Pancreas (tissue), 10 donors: Measurements from ENCODE around the gene STRIP1. TPM values are rescaled to one million over a fixed set of nuclear protein-coding genes. Genes with fewer than 3 reads are reported as not detected.

Experiments
- ATAC-seq, 4 donors: fragments of 200-7000 bp; cut with Tn5 transposase; one replicate each; pipeline versions ENCODE4 v1.8.0 to v1.9.1; 2020; ENCODE audit warnings: mild to moderate bottlenecking in 4 of 4, moderate library complexity in 4 of 4
- DNase-seq, 6 donors: peaks; one replicate each; pipeline ENCODE4 v3.0.0-alpha.2; 2020
- FAIRE-seq: peaks from 2 replicates; lab custom pipeline; 2012; peaks lifted over from hg19 to GRCh38; lab: Jason Lieb, UNC
- H3K27ac ChIP-seq, 4 donors: fragments of 200-600 bp; sonication (generic); 1 replicate in 3 of 4; 2 replicates in 1 of 4; pipeline versions ENCODE4 v1.5.0 to v1.8.0; 2020
- H3K27me3 ChIP-seq, 4 donors: fragments of 200-600 bp; one replicate each; pipeline ENCODE4 v1.8.0; 2021
- H3K36me3 ChIP-seq, 3 donors: fragments of 200-600 bp; sonication (generic) in 1 of 3; one replicate each; pipeline versions ENCODE4 v1.5.0 to v1.8.0; 2020 to 2021
- H3K4me1 ChIP-seq, 3 donors: fragments of 200-600 bp; one replicate each; pipeline ENCODE4 v1.8.0; 2021
- H3K4me3 ChIP-seq, 4 donors: fragments of 200-600 bp; sonication (generic) in 2 of 4; one replicate each; pipeline versions ENCODE4 v1.5.0 to v1.8.0; 2020 to 2021
- H3K9me3 ChIP-seq, 4 donors: fragments of 200-600 bp; one replicate each; pipeline ENCODE4 v1.8.0; 2021
- WGBS, 2 donors: extraction: QIAGEN DNeasy Blood & Tissue Kit; methylation state at CpG; one replicate each; pipeline ENCODE4 v1.1.7; 2013; 5-methylcytosine and 5-hydroxymethylcytosine counted together
- intact Hi-C, 3 donors: fragments of 100-400 bp; cut with DNase I; formaldehyde crosslinking; loops; one replicate each; pipeline versions ENCODE4 v1.11.1 to v1.14.2; 2022
- polyA plus RNA-seq, 2 donors: library from polyadenylated mRNA; stranded (reverse); fragments of 200-250 nt; gene quantifications; one replicate each; pipeline ENCODE4 v1.2.3, GENCODE V29; 2013
- total RNA-seq, 6 donors: library from RNA; stranded (reverse); fragmentation: NEBNext Ultra II Directional in 4 of 6; extraction: Animal tissue kit (Norgen Biotek cat#: 25700) in 4 of 6; gene quantifications; one replicate each; pipeline versions ENCODE4 v1.2.1 to v1.2.4, GENCODE V29; 2021 to 2023
- TF ChIP-seq, protein P1 (sequence below), 4 donors: fragments of 200-600 bp; sonication (generic) in 3 of 4; IDR thresholded peaks; one replicate each; pipeline versions ENCODE4 v1.5.0 to v1.8.0; 2021; ENCODE audit warnings: antibody characterized with exemption in 4 of 4
- donor health status: healthy with polysubstance abuse.
- donor health status: DM: no; HTN: no; CAD: no; lungs with moderate emphysema.
- donor health status: DM: no; HTN: no; CAD: no.
- donor health status: control.
- donor health status: control.
- donor health status: Bipolar disorder and iron deficiency.
- donor health status: DM: yes; HTN: yes; CAD: no.
- donor health status: DM: no; HTN: no; CAD: no.
- donor health status: DM: no; HTN: no; CAD: no.
- donor health status: DM: yes; HTN: yes; CAD: no.

Gene STRIP1
- total and polyA plus RNA-seq, 8 donors, result 10.7 to 24.9 (median 14.5) TPM

DNA sequence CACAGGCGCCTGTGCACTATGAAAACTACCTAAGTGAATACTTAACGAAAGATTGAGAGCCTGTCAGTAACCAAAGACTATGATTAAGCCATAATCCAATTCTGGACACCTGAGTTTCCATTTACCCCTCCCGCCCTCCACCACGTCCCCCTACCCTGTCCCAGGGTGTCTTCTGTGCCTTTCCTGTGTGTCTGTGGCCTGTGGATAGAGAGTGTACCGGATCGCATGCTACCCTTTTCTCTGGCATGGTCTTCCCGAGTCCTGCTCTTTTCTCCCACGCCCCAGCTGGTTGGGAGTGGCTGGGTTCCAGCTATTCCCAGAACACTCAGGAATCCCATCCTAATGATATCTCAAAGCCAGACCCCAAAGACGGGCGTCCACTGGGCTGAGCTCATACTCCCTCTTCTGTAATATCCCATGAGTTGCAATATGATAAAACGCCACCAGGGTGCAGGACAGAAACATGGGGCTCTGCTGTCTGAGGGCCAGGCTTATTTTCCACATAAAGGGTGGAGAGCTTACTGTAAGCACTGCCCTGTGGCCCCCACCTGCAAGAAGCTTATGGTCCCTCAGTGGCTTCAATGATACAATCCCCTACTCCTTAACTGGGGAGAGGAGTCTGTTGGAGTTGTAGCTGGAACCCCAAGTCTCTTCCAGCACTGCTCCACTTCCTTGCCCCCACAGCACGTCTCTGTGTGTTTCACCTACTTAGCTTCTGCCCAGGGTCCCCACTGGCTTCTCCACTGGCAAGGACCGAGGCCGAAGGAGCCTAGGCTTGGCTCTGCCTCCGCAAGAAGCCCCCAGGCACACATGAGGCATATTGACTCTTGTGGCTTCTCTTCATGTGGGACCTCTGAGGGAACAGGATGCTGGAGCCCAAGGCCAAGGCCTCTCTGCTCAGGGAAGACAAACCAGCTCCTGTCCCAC lies 53.7 kb downstream of the STRIP1 start:
- DNase-seq (peak in 2 of 6 donors; percentile 32 to 53), FAIRE-seq (no peak), ATAC-seq (peak; percentile 47 to 84 (median 77))
- WGBS, 2 donors, result 44% methylated on average over 15 of the region's 15 CpGs
- Histone ChIP-seq H3K27me3 (no peaks in the 10 kb centered on the region), H3K4me1 (peaks cover 0 to 5% (median 4%) of the 10 kb centered on the region in 3 donors), H3K4me3 (no peak overlapping the region), H3K27ac (no peak overlapping the region), H3K36me3 (no peaks in the 10 kb centered on the region), H3K9me3 (no peaks in the 10 kb centered on the region)
- intact Hi-C loops, result no loop called here
- TF ChIP-seq, protein P1, sequence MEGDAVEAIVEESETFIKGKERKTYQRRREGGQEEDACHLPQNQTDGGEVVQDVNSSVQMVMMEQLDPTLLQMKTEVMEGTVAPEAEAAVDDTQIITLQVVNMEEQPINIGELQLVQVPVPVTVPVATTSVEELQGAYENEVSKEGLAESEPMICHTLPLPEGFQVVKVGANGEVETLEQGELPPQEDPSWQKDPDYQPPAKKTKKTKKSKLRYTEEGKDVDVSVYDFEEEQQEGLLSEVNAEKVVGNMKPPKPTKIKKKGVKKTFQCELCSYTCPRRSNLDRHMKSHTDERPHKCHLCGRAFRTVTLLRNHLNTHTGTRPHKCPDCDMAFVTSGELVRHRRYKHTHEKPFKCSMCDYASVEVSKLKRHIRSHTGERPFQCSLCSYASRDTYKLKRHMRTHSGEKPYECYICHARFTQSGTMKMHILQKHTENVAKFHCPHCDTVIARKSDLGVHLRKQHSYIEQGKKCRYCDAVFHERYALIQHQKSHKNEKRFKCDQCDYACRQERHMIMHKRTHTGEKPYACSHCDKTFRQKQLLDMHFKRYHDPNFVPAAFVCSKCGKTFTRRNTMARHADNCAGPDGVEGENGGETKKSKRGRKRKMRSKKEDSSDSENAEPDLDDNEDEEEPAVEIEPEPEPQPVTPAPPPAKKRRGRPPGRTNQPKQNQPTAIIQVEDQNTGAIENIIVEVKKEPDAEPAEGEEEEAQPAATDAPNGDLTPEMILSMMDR (IDR thresholded peaks at IDR 0.05), result peak; percentile 42 to 70 (median 60)

DNA sequence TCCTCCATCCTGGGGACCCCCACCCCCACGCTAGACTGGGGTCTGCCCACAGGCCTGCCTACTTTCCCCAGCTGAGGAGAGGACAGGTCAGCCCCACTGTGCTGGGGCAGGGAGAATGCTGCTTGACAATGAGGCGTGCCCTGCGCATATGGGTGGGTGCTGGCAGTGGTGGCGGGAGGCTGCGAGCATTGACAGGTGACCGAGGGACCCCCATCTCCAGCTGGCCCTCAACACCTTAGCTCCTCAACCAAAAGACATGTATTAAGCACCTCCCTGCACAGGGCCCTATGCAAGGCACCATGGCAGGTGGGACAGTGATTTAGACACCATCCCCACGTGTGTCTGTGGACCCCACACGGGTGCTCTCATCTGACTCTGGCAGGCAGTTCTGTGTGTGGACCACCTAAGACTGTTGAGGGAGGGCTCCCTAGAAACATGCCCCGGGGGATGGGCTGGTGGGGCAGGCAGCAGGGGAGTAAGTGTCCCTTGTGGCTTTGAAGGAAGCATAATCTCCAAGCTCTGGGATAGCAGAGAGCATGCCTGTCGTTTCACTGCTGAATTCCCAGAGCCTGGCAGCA lies 54.4 kb downstream of the STRIP1 start:
- intact Hi-C loops, result no loop called here
- Histone ChIP-seq H3K4me3 (no peak overlapping the region), H3K9me3 (no peaks in the 10 kb centered on the region), H3K27me3 (no peaks in the 10 kb centered on the region), H3K4me1 (peaks cover 0 to 5% (median 4%) of the 10 kb centered on the region in 3 donors), H3K36me3 (no peaks in the 10 kb centered on the region), H3K27ac (no peak overlapping the region)
- DNase-seq (no peak), ATAC-seq (no peak), FAIRE-seq (no peak)
- TF ChIP-seq, protein P1 (IDR thresholded peaks at IDR 0.05), result no peak
- WGBS, 2 donors, result 53 to 69% methylated on average over 10 of the region's 10 CpGs

DNA sequence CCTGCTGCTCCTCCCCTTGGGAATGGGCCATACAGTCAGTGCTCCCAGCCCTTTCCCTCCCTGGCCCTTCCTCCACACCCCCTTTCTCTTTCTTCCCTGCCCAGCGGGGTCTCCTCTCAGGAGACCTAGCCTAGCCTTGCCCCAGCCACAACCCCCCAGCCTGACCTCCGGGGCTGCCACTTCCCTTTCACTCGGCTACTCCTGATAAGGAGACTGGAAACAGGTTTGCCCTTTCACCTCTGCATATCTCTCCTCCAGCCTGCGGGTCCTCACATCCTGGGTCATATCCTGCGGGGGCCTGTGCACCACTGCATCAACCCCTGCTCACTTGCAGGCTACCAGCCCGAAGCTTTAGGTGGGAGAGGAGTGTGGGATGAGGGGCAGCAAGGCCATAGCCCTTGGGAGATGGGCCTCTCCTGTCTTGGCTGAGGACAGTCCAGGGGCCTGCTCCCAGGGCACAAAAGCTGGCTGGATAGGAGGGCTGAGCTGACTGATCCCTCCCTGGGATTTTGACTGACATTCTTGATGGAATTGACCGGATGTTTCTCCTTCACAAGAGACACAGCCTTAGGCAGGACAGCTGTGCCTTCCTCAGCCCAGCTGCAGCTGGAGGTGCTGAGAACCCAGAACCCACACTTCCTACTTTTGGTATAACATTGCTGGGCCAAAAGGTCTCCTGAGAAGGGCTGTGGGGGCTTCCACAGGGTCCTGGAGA lies 55.3 kb downstream of the STRIP1 start:
- intact Hi-C loops, result no loop called here
- H3K27ac ChIP-seq, result no peak overlapping the region
- H3K9me3 ChIP-seq, result no peaks in the 10 kb centered on the region
- H3K36me3 ChIP-seq, result no peaks in the 10 kb centered on the region
- peaks cover 0 to 5% (median 4%) of the 10 kb centered on the region in 3 donors for H3K4me1 ChIP-seq
- no peak for FAIRE-seq
- TF ChIP-seq, protein P1 (IDR thresholded peaks at IDR 0.05), result no peak
- 50 to 51% methylated on average over 7 of the region's 7 CpGs for WGBS, 2 donors
- DNase-seq, result no peak
- no peak overlapping the region for H3K4me3 ChIP-seq
- H3K27me3 ChIP-seq, result no peaks in the 10 kb centered on the region
- no peak for ATAC-seq

DNA sequence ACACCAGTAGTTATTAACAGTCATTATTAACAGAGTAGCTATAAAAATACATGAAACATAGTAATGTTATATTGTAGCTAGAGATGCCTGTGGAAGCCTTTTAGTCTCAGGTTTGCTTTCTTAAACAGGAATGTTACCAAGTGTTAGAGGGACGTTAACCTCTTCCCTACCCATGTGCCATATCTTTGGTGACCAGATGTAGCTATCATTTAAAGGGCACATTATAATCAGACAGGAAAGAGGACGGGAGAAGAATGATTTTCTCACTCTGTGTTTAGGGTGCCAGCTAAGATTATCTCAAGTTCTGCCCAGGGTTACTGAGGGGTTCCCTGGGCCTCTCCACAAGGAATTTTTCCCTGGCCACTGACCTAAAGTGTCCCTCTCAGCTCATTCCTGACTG lies 57.0 kb downstream of the STRIP1 start:
- Histone ChIP-seq H3K27ac (no peak overlapping the region), H3K36me3 (no peaks in the 10 kb centered on the region), H3K9me3 (no peaks in the 10 kb centered on the region), H3K4me1 (no peaks in the 10 kb centered on the region), H3K27me3 (no peaks in the 10 kb centered on the region), H3K4me3 (no peak overlapping the region)
- intact Hi-C loops, result no loop called here
- DNase-seq (no peak), FAIRE-seq (no peak), ATAC-seq (no peak)
- TF ChIP-seq, protein P1 (IDR thresholded peaks at IDR 0.05), result no peak
- 56 to 61% methylated on average over 2 of the region's 2 CpGs for WGBS, 2 donors
